ENCODE data around the gene EPS8L3. TPM values are rescaled to one million over a fixed set of nuclear protein-coding genes. Genes with fewer than 3 reads are reported as not detected.

Gene EPS8L3
- total RNA-seq, 1 donor from 2014 or later = not detected

GRCh38 chr1:109726728-109727373 lies 36.9 kb downstream of the EPS8L3 start:
- intact Hi-C loops (cut with DNase I) = no loop called here
- no peak overlapping the region for H3K4me3 ChIP-seq
- no peaks in the 10 kb centered on the region for H3K27me3 ChIP-seq
- no peaks in the 10 kb centered on the region for H3K36me3 ChIP-seq
- DNase-seq (ENCODE audit: low spot score in 2 of 2) = peak in 1 of 2 donors; percentile 21
- H3K4me1 ChIP-seq = no peaks in the 10 kb centered on the region
- no peak overlapping the region for H3K27ac ChIP-seq
- H3K9me3 ChIP-seq = no peaks in the 10 kb centered on the region
- TF ChIP-seq CTCF (IDR thresholded peaks at IDR 0.05) = no peak

- TF ChIP-seq CTCF (IDR thresholded peaks at IDR 0.05) = no peak
- Histone ChIP-seq H3K4me3 (no peak overlapping the region), H3K27ac (no peak overlapping the region)
Measured at GRCh38 chr1:109726007-109726406, 37.7 kb downstream of the EPS8L3 start.

GRCh38 chr1:109725510-109725909 lies 38.2 kb downstream of the EPS8L3 start:
- no peaks in the 10 kb centered on the region for H3K36me3 ChIP-seq
- intact Hi-C loops (cut with DNase I) = no loop called here
- H3K4me1 ChIP-seq = no peaks in the 10 kb centered on the region
- H3K9me3 ChIP-seq = no peaks in the 10 kb centered on the region
- no peak for TF ChIP-seq CTCF (IDR thresholded peaks at IDR 0.05)
- H3K4me3 ChIP-seq = no peak overlapping the region
- no peaks in the 10 kb centered on the region for H3K27me3 ChIP-seq
- no peak overlapping the region for H3K27ac ChIP-seq
- DNase-seq (ENCODE audit: low spot score in 2 of 2) = peak in 1 of 2 donors; percentile 42

More at GRCh38 chr1:109726007-109726406, 37.7 kb downstream of the EPS8L3 start:
- Histone ChIP-seq H3K9me3 (no peaks in the 10 kb centered on the region), H3K36me3 (no peaks in the 10 kb centered on the region), H3K4me1 (no peaks in the 10 kb centered on the region), H3K27me3 (no peaks in the 10 kb centered on the region)
- intact Hi-C loops (cut with DNase I) = no loop called here
- DNase-seq (ENCODE audit: low spot score in 2 of 2) = no peak

- Histone ChIP-seq H3K27me3 (no peaks in the 10 kb centered on the region), H3K36me3 (no peaks in the 10 kb centered on the region), H3K9me3 (no peaks in the 10 kb centered on the region), H3K27ac (no peak overlapping the region), H3K4me3 (no peak overlapping the region), H3K4me1 (no peaks in the 10 kb centered on the region)
- no peak for TF ChIP-seq CTCF (IDR thresholded peaks at IDR 0.05)
- intact Hi-C loops (cut with DNase I) = no loop called here
- DNase-seq (ENCODE audit: low spot score in 2 of 2) = peak in 1 of 2 donors; percentile 4
Measured at GRCh38 chr1:109724933-109725332, 38.8 kb downstream of the EPS8L3 start.

GRCh38 chr1:109722908-109723691 lies 40.6 kb downstream of the EPS8L3 start:
- Histone ChIP-seq H3K36me3 (no peaks in the 10 kb centered on the region), H3K4me1 (no peaks in the 10 kb centered on the region), H3K27me3 (no peaks in the 10 kb centered on the region), H3K27ac (no peak overlapping the region), H3K4me3 (no peak overlapping the region), H3K9me3 (no peaks in the 10 kb centered on the region)
- DNase-seq (ENCODE audit: low spot score in 2 of 2) = peak in 1 of 2 donors; percentile 2
- TF ChIP-seq CTCF (IDR thresholded peaks at IDR 0.05) = no peak
- intact Hi-C loops (cut with DNase I) = no loop called here

All from ascending aorta (tissue), 2 donors.